ENCODE results near the gene ZNF649.
"Not testable (repeated sequence)": the region's sequence is repeated elsewhere in the genome, so short reads cannot be mapped to it uniquely, and the experiment has no call there.

ZNF649 gene

DNA sequence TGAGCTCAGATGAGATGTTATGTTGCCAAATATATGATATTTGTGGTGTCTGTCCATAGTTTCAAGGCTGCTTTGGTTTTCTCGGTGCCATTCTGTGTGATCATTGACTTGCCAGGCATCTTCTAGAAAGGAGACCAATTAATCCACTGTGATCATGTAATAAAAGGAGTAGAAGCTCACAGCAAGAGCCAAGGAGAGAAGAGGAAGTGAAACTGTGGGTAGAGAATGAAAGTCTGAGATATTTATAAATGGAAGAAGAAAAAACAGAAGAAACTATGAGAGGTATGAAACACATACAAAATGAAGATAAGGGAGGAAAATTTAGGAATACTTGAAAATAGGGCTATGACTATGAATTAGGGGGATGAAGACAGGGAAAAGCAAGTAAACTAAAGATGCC is 11.3 kb upstream of the ZNF649 start:
- H3K36me3 ChIP-seq: no peaks in the 10 kb centered on the region
- H3K9me3 ChIP-seq: peaks cover 12% of the 10 kb centered on the region
- H3K4me1 ChIP-seq: no peaks in the 10 kb centered on the region
- no peak overlapping the region for H3K4me3 ChIP-seq (ENCODE audit: low read depth, low read length)
- no peak for DNase-seq
- H3K27me3 ChIP-seq: no peaks in the 10 kb centered on the region
- TF ChIP-seq, protein P1, sequence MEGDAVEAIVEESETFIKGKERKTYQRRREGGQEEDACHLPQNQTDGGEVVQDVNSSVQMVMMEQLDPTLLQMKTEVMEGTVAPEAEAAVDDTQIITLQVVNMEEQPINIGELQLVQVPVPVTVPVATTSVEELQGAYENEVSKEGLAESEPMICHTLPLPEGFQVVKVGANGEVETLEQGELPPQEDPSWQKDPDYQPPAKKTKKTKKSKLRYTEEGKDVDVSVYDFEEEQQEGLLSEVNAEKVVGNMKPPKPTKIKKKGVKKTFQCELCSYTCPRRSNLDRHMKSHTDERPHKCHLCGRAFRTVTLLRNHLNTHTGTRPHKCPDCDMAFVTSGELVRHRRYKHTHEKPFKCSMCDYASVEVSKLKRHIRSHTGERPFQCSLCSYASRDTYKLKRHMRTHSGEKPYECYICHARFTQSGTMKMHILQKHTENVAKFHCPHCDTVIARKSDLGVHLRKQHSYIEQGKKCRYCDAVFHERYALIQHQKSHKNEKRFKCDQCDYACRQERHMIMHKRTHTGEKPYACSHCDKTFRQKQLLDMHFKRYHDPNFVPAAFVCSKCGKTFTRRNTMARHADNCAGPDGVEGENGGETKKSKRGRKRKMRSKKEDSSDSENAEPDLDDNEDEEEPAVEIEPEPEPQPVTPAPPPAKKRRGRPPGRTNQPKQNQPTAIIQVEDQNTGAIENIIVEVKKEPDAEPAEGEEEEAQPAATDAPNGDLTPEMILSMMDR (IDR thresholded peaks at IDR 0.05; ENCODE audit: low read depth, low read length): no peak

DNA sequence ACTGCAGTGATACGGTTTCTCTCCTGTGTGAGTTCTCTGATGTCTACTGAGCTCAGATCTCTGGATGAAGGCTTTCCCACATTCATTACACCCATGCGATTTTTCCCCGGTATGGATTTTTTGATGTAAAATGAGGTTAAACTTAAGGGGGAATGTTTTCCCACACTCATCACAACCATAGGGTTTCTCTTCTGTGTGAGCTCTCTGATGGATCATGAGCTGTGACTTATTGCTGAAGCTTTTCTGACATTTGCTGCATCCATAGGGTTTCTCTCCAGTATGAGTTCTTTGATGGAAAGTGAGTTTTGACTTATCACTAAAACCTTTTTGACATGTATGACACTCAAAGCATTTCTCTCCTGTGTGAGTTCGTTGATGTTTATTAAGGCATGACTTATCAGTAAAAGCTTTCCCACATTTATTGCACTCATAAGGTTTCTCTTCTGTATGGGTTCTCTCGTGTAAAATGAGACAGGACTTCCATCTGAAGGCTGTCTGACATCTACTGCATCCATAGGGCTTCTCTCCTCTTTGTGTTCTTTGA is 10.6 kb upstream of the ZNF649 start:
- no peaks in the 10 kb centered on the region for H3K36me3 ChIP-seq
- H3K4me3 ChIP-seq (ENCODE audit: low read depth, low read length): no peak overlapping the region
- no peaks in the 10 kb centered on the region for H3K27me3 ChIP-seq
- no peaks in the 10 kb centered on the region for H3K4me1 ChIP-seq
- peaks cover 12% of the 10 kb centered on the region for H3K9me3 ChIP-seq
- DNase-seq: no peak
- TF ChIP-seq, protein P1 (IDR thresholded peaks at IDR 0.05; ENCODE audit: low read depth, low read length): no peak

DNA sequence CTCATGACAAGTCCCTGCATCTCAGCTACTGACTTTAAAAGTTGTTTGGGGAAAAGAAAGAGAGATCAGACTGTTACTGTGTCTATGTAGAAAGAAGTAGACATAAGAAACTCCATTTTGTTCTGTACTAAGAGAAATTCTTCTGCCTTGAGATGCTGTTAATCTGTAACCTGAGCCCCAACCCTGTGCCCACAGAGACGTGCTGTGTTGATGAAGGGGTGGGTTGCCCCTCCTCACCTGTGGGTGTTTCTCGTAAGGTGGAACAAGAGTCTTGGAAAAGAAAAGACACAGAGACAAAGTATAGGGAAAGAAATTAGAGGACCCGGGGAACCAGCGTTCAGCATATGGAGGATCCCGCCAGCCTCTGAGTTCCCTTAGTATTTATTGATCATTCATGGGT is 3.2 kb upstream of the ZNF649 start:
- not testable (repeated sequence) for H3K4me1 ChIP-seq; DNase-seq; H3K4me3 ChIP-seq (ENCODE audit: low read depth, low read length); H3K27me3 ChIP-seq; H3K9me3 ChIP-seq; H3K36me3 ChIP-seq

DNA sequence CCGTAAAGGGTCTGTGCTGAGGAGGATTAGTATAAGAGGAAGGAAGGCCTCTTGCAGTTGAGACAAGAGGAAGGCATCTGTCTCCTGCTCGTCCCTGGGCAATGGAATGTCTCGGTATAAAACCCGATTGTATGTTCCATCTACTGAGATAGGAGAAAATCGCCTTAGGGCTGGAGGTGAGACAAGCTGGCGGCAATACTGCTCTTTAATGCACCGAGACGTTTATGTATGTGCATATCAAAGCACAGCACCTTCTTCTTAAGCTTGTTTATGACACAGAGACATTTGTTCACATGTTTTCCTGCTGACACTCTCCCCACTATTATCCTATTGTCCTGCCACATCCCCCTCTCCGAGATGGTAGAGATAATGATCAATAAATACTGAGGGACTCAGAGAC is 1.3 kb upstream of the ZNF649 start:
- not testable (repeated sequence) for H3K9me3 ChIP-seq; H3K27me3 ChIP-seq; H3K4me1 ChIP-seq; H3K36me3 ChIP-seq; DNase-seq; H3K4me3 ChIP-seq (ENCODE audit: low read depth, low read length)

DNA sequence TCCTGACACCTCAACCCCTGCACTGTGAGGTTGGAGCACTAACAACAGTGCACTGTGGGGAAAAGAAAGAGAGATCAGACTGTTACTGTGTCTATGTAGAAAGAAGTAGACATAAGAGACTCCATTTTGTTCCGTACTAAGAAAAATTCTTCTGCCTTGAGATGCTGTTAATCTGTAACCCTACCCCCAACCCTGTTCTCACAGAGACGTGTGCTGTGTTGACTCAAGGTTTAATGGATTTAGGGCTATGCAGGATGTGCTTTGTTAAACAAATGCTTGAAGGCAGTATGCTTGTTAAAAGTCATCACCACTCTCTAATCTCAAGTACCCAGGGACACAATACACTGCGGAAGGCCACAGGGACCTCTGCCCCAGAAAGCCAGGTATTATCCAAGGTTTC is 822 bp upstream of the ZNF649 start:
- not testable (repeated sequence) for H3K27me3 ChIP-seq; H3K4me3 ChIP-seq (ENCODE audit: low read depth, low read length); DNase-seq; H3K4me1 ChIP-seq; H3K9me3 ChIP-seq; H3K36me3 ChIP-seq

DNA sequence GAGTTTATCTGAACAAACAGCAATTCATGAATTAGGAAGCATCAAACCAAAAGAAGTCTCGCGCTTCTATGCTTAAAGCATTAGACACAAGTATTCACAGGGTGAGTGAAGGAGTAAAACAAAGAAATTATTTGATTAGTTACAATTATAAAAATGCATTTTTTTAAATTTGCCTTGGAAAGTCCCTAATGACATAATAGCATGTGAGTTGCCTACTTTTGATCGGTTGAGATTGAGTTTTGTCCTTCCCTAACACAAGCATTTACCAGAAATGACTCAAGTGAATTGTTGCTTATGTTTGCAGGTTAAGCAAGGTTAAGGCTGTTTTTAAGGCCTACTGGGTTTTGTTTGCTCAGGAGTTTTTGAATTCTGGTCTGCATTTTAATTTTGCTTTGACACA is 389 bp upstream of the ZNF649 start:
- TF ChIP-seq, protein P1 (IDR thresholded peaks at IDR 0.05; ENCODE audit: low read depth, low read length): no peak
- Histone ChIP-seq H3K9me3 (peaks cover 5% of the 10 kb centered on the region), H3K27me3 (no peaks in the 10 kb centered on the region), H3K36me3 (peaks cover 12% of the 10 kb centered on the region), H3K4me3 (ENCODE audit: low read depth, low read length) (no peak overlapping the region; the same call in 1 of the 2 replicates), H3K4me1 (no peaks in the 10 kb centered on the region; the same call in 1 of the 2 replicates)
- DNase-seq: no peak

DNA sequence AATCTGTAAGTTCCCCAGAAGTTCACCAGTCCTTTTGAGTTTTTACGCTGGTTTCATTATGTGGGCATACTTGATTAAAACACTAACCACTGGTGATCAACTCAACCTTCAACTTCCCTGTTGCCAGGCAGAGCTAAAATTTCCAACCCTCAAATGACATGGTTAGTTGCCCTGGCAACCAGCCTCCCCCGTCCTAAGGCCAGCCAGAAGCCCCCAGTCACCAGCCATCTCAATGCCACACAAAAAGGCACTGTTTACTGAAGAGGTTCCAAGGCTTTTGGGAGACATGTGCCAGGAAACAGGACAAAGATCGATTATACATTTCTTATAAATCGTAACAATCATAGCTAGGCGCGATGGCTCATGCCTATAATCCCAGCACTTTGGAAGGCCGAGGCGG is 1.6 kb downstream of the ZNF649 start:
- Histone ChIP-seq H3K36me3 (peaks cover 32% of the 10 kb centered on the region), H3K27me3 (no peaks in the 10 kb centered on the region), H3K9me3 (peaks cover 5% of the 10 kb centered on the region), H3K4me1 (no peaks in the 10 kb centered on the region; the same call in 1 of the 2 replicates), H3K4me3 (ENCODE audit: low read depth, low read length) (no peak overlapping the region)
- no peak for DNase-seq
- TF ChIP-seq, protein P1 (IDR thresholded peaks at IDR 0.05; ENCODE audit: low read depth, low read length): no peak

DNA sequence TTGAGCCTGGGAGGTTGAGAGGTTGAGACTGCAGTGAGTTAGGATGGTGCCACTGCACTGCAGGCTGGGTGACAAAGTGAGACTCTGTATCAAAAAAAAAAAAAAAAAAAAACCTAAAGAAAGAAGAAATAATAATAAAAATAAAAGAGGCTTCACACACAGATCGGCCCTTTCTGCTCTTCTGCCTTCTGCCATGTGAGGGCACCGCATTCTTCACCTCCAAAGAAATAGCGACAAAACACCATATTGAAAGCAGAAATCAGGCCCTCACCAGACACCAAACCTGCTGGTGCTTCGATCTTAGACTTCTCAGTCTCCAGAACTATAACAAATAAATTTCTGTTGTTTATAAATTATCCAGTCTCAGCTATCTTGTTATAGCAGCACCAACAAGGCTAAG is 3.0 kb downstream of the ZNF649 start:
- H3K4me1 ChIP-seq: no peaks in the 10 kb centered on the region; the same call in 1 of the 2 replicates
- H3K4me3 ChIP-seq (ENCODE audit: low read depth, low read length): no peak overlapping the region
- no peaks in the 10 kb centered on the region for H3K27me3 ChIP-seq
- peaks cover 5% of the 10 kb centered on the region for H3K9me3 ChIP-seq
- H3K36me3 ChIP-seq: peaks cover 44% of the 10 kb centered on the region
- TF ChIP-seq, protein P1 (IDR thresholded peaks at IDR 0.05; ENCODE audit: low read depth, low read length): no peak
- DNase-seq: no peak

Data from BE2C (cell line).